ENCODE results near the gene SARDH.
"Not testable (repeated sequence)": the region's sequence is repeated elsewhere in the genome, so short reads cannot be mapped to it uniquely, and the experiment has no call there.

SARDH gene

GRCh38 chr9:133777068-133777791 lies 39.1 kb upstream of the SARDH start:
- DNase-seq (ENCODE audit: low spot score) (no peak), FAIRE-seq (no peak)

- DNase-seq (ENCODE audit: low spot score) (no peak), FAIRE-seq (no peak)
These were observed 38.1 kb upstream of the SARDH start for GRCh38 chr9:133775951-133776905.

- FAIRE-seq (no peak), DNase-seq (ENCODE audit: low spot score) (no peak)
These were observed 37.1 kb upstream of the SARDH start for GRCh38 chr9:133775291-133775690.

- no peak for FAIRE-seq
- no peak for DNase-seq (ENCODE audit: low spot score)
These were observed 36.6 kb upstream of the SARDH start for GRCh38 chr9:133774799-133775198.

GRCh38 chr9:133773889-133774655 lies 35.9 kb upstream of the SARDH start:
- FAIRE-seq (no peak), DNase-seq (ENCODE audit: low spot score) (no peak)

- FAIRE-seq = no peak
These were observed 34.4 kb upstream of the SARDH start for GRCh38 chr9:133772581-133772980.

GRCh38 chr9:133771486-133772482 lies 33.6 kb upstream of the SARDH start:
- no peak for DNase-seq (ENCODE audit: low spot score)
- no peak for FAIRE-seq

More at GRCh38 chr9:133772581-133772980, 34.4 kb upstream of the SARDH start:
- DNase-seq (ENCODE audit: low spot score) = no peak

GRCh38 chr9:133770076-133770777 lies 32.1 kb upstream of the SARDH start:
- DNase-seq (ENCODE audit: low spot score) (no peak), FAIRE-seq (no peak)

- FAIRE-seq = no peak
- DNase-seq (ENCODE audit: low spot score) = no peak
These were observed 31.4 kb upstream of the SARDH start for GRCh38 chr9:133769511-133770075.

GRCh38 chr9:133768859-133769510 lies 30.8 kb upstream of the SARDH start:
- no peak for FAIRE-seq
- no peak for DNase-seq (ENCODE audit: low spot score)

- no peak for DNase-seq (ENCODE audit: low spot score)
- no peak for FAIRE-seq
These were observed 30.3 kb upstream of the SARDH start for GRCh38 chr9:133768371-133768858.

GRCh38 chr9:133767625-133768024 lies 29.5 kb upstream of the SARDH start:
- DNase-seq (ENCODE audit: low spot score) (no peak), FAIRE-seq (no peak)

GRCh38 chr9:133767008-133767407 lies 28.9 kb upstream of the SARDH start:
- no peak for FAIRE-seq
- DNase-seq (ENCODE audit: low spot score) = no peak

GRCh38 chr9:133766234-133766633 lies 28.1 kb upstream of the SARDH start:
- DNase-seq (ENCODE audit: low spot score); FAIRE-seq: not testable (repeated sequence)

- DNase-seq (ENCODE audit: low spot score) = no peak
- no peak for FAIRE-seq
These were observed 25.4 kb upstream of the SARDH start for GRCh38 chr9:133763272-133764183.

- DNase-seq (ENCODE audit: low spot score) (no peak), FAIRE-seq (no peak)
These were observed 24.5 kb upstream of the SARDH start for GRCh38 chr9:133762488-133763271.
